ENCODE data around the gene CHFR.
"Not testable (repeated sequence)": the region's sequence is repeated elsewhere in the genome, so short reads cannot be mapped to it uniquely, and the experiment has no call there.

The CHFR gene

DNA sequence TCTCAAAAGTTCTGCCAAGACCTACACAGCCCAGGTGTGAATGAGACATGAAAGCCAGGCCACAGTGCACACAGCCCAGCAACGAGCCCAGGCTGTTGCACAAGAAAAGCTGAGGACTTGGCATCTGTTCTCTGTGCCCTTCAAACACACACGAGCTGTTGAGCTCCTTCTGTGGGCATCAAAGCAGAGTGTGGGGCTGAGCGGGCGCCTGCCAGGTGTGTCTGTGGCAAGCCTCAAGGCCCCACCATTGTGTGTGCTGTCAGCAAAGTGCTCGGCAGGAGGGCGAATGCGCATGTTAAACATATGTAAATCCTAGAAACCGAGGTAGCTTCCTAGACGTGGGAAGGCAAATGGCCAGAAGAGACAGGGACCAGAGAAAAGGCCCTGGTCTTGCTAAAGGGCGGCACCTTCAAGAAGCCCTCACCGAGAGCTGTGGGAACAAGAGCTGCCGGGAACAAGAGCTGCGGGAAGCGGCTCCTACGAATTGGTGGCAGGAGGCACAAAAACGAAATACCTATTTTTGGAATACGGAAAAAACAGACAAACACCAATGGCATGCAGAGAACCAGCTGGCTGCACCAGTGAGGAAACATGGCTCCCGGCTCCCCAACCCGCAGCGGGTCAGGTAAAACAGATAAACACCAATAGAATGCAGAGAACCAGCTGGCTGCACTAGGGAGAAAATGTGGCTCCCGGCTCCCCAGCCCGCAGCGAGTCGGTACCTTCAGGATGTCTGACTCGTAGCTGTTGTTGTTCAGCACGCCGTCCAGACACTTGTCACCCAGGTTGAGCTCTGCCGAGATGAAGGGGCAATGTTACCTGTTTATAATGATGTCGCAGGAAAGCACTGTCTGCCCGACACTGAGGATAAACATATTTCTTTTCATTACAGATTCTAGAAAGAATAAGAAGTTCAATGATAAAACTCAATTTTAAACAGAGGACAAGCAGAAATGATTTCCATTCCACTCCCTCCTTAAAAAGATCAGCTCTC is 39.7 kb downstream of the CHFR start:
- DNase-seq (ENCODE audit: extremely low read depth, low read depth): no peak
- TF ChIP-seq, protein P1, sequence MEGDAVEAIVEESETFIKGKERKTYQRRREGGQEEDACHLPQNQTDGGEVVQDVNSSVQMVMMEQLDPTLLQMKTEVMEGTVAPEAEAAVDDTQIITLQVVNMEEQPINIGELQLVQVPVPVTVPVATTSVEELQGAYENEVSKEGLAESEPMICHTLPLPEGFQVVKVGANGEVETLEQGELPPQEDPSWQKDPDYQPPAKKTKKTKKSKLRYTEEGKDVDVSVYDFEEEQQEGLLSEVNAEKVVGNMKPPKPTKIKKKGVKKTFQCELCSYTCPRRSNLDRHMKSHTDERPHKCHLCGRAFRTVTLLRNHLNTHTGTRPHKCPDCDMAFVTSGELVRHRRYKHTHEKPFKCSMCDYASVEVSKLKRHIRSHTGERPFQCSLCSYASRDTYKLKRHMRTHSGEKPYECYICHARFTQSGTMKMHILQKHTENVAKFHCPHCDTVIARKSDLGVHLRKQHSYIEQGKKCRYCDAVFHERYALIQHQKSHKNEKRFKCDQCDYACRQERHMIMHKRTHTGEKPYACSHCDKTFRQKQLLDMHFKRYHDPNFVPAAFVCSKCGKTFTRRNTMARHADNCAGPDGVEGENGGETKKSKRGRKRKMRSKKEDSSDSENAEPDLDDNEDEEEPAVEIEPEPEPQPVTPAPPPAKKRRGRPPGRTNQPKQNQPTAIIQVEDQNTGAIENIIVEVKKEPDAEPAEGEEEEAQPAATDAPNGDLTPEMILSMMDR (IDR thresholded peaks at IDR 0.05; ENCODE audit: low read depth, low read length): no peak

DNA sequence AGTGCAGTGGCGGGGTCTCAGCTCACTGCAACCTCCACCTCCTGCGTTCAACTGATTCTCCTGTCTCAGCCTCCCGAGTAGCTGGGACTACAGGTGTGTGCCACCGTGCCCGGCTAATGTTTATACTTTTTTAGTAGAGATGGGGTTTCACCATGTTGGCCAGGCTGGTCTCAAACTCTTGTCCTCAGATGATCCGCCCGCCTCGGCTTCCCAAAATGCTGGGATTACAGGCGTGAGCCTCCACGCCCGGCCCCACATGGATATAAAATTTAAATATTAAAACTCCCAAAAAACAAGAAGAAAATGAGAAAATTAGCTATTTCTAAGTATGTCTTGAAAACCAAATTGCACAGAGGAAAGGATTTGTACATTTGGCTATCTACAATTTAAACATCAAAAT is 42.7 kb downstream of the CHFR start:
- DNase-seq (ENCODE audit: extremely low read depth, low read depth): not testable (repeated sequence)

DNA sequence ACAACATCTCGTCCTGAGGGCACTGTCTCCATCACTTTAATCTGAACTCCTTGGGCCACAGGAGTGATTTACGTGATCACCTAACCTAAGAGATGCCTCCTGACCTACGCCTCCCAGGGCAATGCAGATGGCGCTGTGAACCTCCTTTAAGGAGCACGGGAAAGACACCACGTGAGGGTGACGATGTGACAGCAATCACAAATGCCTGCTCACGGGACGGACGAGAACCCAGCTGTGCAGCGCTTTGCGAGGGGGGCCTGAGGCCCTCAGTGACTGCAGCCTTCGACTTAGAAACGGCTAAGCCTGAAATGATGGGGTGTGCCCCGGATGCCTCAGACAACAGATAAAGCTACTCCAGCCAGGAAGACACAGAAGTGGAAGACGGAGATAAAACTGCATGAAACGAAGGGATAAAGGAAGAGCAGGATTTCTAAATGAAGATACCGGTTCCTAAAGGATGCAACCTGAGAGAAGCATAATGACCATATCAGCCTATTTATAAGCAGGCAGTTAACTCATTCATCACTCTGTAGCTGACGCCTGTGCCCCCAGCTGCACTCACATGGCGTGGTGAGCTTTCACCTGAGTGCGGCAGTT is 44.9 kb downstream of the CHFR start:
- TF ChIP-seq, protein P1 (IDR thresholded peaks at IDR 0.05; ENCODE audit: low read depth, low read length): no peak

DNA sequence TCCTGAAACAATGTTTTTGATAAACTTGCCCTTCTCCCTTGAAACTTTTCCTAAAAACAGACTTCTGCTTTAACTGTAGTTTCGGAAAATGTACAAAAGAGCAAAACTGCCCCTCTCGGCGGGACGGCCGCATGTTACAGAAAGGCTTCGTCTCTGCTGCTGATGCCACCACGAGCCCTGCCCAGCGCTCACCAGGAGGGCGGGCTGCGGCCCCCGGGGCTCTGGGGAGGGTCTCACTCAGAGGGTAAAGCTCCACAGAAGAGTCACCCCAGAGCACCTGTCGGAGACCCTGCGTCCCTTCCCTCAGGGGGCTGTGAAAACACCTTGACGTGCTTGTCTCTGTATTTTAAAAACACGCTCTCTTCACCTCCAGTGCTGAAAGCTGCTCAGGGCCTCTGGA is 46.3 kb downstream of the CHFR start:
- TF ChIP-seq, protein P1 (IDR thresholded peaks at IDR 0.05; ENCODE audit: low read depth, low read length): no peak
- no peak for DNase-seq (ENCODE audit: extremely low read depth, low read depth)

More for the DNA sequence above, 44.9 kb downstream of the CHFR start:
- no peak for DNase-seq (ENCODE audit: extremely low read depth, low read depth)

DNA sequence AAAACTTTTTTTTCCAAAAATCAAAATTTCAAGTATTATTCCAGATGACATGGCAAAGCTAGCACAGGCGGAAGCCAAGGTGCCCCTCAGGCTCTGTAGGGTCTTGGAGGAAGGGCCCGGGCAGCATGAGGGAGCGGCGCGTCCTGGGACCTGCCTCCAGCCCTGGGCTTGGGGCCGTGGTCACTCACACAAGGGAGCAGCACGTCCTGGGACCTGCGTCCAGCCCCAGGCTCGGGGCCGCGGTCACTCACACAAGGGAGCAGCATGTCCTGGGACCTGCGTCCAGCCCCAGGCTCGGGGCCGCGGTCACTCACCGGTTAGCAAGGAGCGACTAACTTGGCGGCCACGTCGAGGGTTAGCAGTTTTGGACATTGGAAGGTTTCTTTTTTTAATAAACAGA is 46.9 kb downstream of the CHFR start:
- no peak for DNase-seq (ENCODE audit: extremely low read depth, low read depth)
- TF ChIP-seq, protein P1 (IDR thresholded peaks at IDR 0.05; ENCODE audit: low read depth, low read length): no peak

DNA sequence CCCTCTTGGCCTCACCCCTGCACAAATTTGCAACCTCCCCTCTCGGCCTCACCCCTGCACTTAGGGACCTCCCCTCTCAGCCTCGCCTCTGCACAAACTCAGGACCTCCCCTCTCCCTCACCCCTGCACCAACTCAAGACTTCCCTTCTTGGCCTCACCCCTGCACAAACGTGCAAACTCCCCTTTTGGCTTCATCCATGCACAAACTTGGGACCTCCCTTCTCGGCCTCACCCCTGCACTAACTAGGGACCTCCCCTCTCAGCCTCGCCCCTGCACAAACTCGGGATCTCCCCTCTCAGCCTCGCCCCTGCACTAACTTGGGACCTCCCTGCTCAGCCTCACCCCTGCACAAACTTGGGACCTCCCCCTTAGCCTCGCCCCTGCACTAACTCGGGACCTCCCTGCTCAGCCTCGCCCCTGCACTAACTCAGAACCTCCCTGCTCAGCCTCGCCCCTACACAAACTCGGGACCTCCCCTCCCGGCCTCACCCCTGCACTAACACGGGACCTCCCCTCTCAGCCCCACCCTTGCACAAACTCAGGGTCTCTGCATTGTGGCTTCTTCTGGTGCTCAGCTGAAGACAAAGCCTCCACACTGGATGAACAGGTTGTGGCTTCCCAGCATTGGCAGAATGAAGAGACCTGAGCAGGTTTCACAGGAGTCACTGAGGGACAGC is 47.7 kb downstream of the CHFR start:
- no peak for DNase-seq (ENCODE audit: extremely low read depth, low read depth)
- TF ChIP-seq, protein P1 (IDR thresholded peaks at IDR 0.05; ENCODE audit: low read depth, low read length): no peak

DNA sequence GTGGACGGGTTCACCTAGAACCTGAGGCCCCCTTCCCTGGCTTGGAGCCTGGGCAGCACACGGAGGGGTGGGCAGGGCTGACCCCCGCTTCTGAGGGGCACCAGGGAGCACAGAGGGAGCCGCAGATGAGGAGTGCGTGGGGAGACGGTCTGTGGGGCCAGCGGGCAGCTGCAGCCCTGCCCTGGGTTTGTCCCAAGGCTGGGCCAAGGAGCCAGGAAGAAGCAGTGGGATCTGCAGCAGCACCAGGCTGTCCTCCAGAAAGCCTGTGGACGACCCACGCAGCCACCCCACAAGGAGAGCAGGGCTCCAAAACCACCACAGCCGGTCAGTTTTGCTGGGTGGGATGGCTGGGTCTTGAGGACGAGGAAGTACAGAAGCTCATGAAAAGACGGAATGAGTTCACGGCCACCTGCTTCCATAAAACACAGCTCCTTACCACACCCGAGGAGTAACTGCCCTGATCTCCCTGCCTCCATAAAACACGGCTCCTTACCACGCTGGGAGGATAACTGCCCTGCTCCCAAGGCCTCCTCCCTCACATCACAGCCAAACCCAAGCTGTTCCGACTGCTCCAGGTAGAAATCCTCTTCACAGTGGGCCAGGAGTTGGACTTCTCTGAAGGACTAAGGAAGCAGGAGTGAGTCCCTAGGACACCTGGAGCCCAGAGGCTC is 48.9 kb downstream of the CHFR start:
- no peak for DNase-seq (ENCODE audit: extremely low read depth, low read depth)
- TF ChIP-seq, protein P1 (IDR thresholded peaks at IDR 0.05; ENCODE audit: low read depth, low read length): no peak
